ENCODE results near the gene RAB12.
"Not testable (repeated sequence)": the region's sequence is repeated elsewhere in the genome, so short reads cannot be mapped to it uniquely, and the experiment has no call there.

Gene RAB12

GRCh38 chr18:8608795-8609658, at the start of gene RAB12:
Gene RAB12 (plus strand): TSS chr18:8609437. CDS start chr18:8609440, 3 bp downstream.
- peak; percentile 87 for DNase-seq (ENCODE audit: low spot score)

GRCh38 chr18:8559612-8560186, 49.5 kb upstream of the RAB12 start:
- no peak for DNase-seq (ENCODE audit: low spot score)

GRCh38 chr18:8561123-8561910, 47.9 kb upstream of the RAB12 start:
- no peak for DNase-seq (ENCODE audit: low spot score)

GRCh38 chr18:8562070-8562469, 47.2 kb upstream of the RAB12 start:
- no peak for DNase-seq (ENCODE audit: low spot score)

- DNase-seq (ENCODE audit: low spot score): no peak
Measured at GRCh38 chr18:8562919-8563318, 46.3 kb upstream of the RAB12 start.

GRCh38 chr18:8571399-8571798, 37.8 kb upstream of the RAB12 start:
- no peak for DNase-seq (ENCODE audit: low spot score)

GRCh38 chr18:8573766-8574165, 35.5 kb upstream of the RAB12 start:
- DNase-seq (ENCODE audit: low spot score): not testable (repeated sequence)

GRCh38 chr18:8584798-8585197, 24.4 kb upstream of the RAB12 start:
- no peak for DNase-seq (ENCODE audit: low spot score)

GRCh38 chr18:8586941-8587340, 22.3 kb upstream of the RAB12 start:
- DNase-seq (ENCODE audit: low spot score): no peak

GRCh38 chr18:8595445-8595844, 13.8 kb upstream of the RAB12 start:
- DNase-seq (ENCODE audit: low spot score): no peak

- DNase-seq (ENCODE audit: low spot score): no peak
Measured at GRCh38 chr18:8601277-8602032, 7.8 kb upstream of the RAB12 start.

- no peak for DNase-seq (ENCODE audit: low spot score)
Measured at GRCh38 chr18:8602040-8602439, 7.2 kb upstream of the RAB12 start.

- DNase-seq (ENCODE audit: low spot score): no peak
Measured at GRCh38 chr18:8602557-8602956, 6.7 kb upstream of the RAB12 start.

GRCh38 chr18:8603663-8604520, 5.3 kb upstream of the RAB12 start:
- DNase-seq (ENCODE audit: low spot score): no peak

- DNase-seq (ENCODE audit: low spot score): no peak
Measured at GRCh38 chr18:8605974-8606373, 3.3 kb upstream of the RAB12 start.

GRCh38 chr18:8607776-8608742, 1.2 kb upstream of the RAB12 start:
- DNase-seq (ENCODE audit: low spot score): no peak

GRCh38 chr18:8609659-8610458, 622 bp downstream of the RAB12 start:
- peak; percentile 18 for DNase-seq (ENCODE audit: low spot score)

- DNase-seq (ENCODE audit: low spot score): no peak
Measured at GRCh38 chr18:8610459-8610851, 1.2 kb downstream of the RAB12 start.

Measured in SW480 (cell line).